Spleen (tissue), 11 donors: ENCODE data around the gene CPSF4. TPM values are rescaled to one million over a fixed set of nuclear protein-coding genes. Genes with fewer than 3 reads are reported as not detected.

ENCODE experiments used
- DNase-seq: peaks from one replicate; pipeline ENCODE4 v3.0.0-alpha.2; 2020
- H3K27ac ChIP-seq, 8 donors: fragments of 200-600 bp; sonication (generic) in 7 of 8; 1 replicate in 4 of 8; 2 replicates in 4 of 8; pipeline versions ENCODE4 v1.5.0 to v1.8.0; 2016 to 2021; ENCODE audit warnings: inconsistent platforms in 4 of 8, mild to moderate bottlenecking in 4 of 8, moderate library complexity in 1 of 8
- H3K27me3 ChIP-seq, 7 donors: fragments of 200-600 bp; sonication (generic) in 6 of 7; replicated peaks in 1 of 7; 1 replicate in 4 of 7; 2 replicates in 3 of 7; pipeline versions ENCODE4 v1.5.0 to v1.8.0; 2016 to 2021; ENCODE audit warnings: inconsistent platforms in 3 of 7, mild to moderate bottlenecking in 1 of 7
- H3K36me3 ChIP-seq, 6 donors: fragments of 200-600 bp; sonication (generic) in 5 of 6; 1 replicate in 4 of 6; 2 replicates in 2 of 6; pipeline versions ENCODE4 v1.5.0 to v1.8.0; 2016 to 2021; ENCODE audit warnings: inconsistent platforms in 2 of 6
- H3K4me1 ChIP-seq, 6 donors: fragments of 200-600 bp; sonication (generic) in 5 of 6; 1 replicate in 3 of 6; 2 replicates in 3 of 6; pipeline versions ENCODE4 v1.5.0 to v1.8.0; 2016 to 2021; ENCODE audit warnings: inconsistent platforms in 3 of 6
- H3K4me3 ChIP-seq, 8 donors: fragments of 200-600 bp; sonication (generic) in 7 of 8; 1 replicate in 4 of 8; 2 replicates in 4 of 8; pipeline versions ENCODE4 v1.5.0 to v1.8.0; 2016 to 2021; ENCODE audit warnings: inconsistent platforms in 4 of 8, mild to moderate bottlenecking in 4 of 8, moderate library complexity in 2 of 8
- H3K9me3 ChIP-seq, 8 donors: fragments of 200-600 bp; sonication (generic) in 7 of 8; 1 replicate in 4 of 8; 2 replicates in 4 of 8; pipeline versions ENCODE4 v1.5.0 to v1.8.0; 2016 to 2021; ENCODE audit warnings: inconsistent platforms in 4 of 8
- CTCF ChIP-seq, 11 experiments: fragments of 200-600 bp in 7 of 11; fragments of 450-650 bp in 4 of 11; sonication (generic) in 4 of 11; IDR thresholded peaks in 8 of 11; conservative IDR thresholded peaks in 3 of 11; 1 replicate in 7 of 11; 2 replicates in 4 of 11; pipeline versions ENCODE4 v1.4.0 to v1.8.0; 2016 to 2021; ENCODE audit warnings: antibody characterized with exemption in 11 of 11, inconsistent platforms in 4 of 11, mild to moderate bottlenecking in 1 of 11
- POLR2A ChIP-seq, 3 donors: fragments of 450-650 bp; IDR thresholded peaks; one replicate each; pipeline ENCODE4 v1.5.1; 2017; ENCODE audit warnings: antibody characterized with exemption in 3 of 3, mild to moderate bottlenecking in 1 of 3
- POLR2AphosphoS5 ChIP-seq, 3 donors: sonication (generic); formaldehyde crosslinking; IDR thresholded peaks; one replicate each; pipeline ENCODE4 v1.5.1; 2017; ENCODE audit warnings: antibody characterized with exemption in 3 of 3
- WGBS, 5 donors: extraction: QIAGEN DNeasy Blood & Tissue Kit in 3 of 5; methylation state at CpG; one replicate each; pipeline versions ENCODE4 v1.1.5 to v1.1.7; 2013 to 2018; 5-methylcytosine and 5-hydroxymethylcytosine counted together
- intact Hi-C: fragments of 100-400 bp; cut with DNase I; formaldehyde crosslinking; loops from one replicate; pipeline ENCODE4 v1.15.0; 2023; ENCODE audit warnings: low total_unique reads
- polyA plus RNA-seq, 3 donors: library from polyadenylated mRNA; stranded (reverse); fragments of 200-250 nt; gene quantifications; one replicate each; pipeline ENCODE4 v1.2.1, GENCODE V29; 2013
- total RNA-seq, 7 donors: library from RNA; depleted of rRNA in 3 of 7; stranded (reverse); fragments of >200 nt in 3 of 7; fragmentation: NEBNext Ultra II Directional in 4 of 7; extraction: Animal tissue kit (Norgen Biotek cat#: 25700) in 4 of 7; gene quantifications; one replicate each; pipeline versions ENCODE4 v1.1.0 to v1.2.1, GENCODE V29; 2016 to 2021
- donor health status: healthy with polysubstance abuse.
- donor health status: DM: no; HTN: no; CAD: no; lungs with moderate emphysema.
- donor health status: DM: no; HTN: no; CAD: no.
- donor health status: Bipolar disorder and iron deficiency.
- donor health status: healthy.
- donor health status: DM: no; HTN: no; CAD: no.
- donor health status: DM: yes; HTN: yes; CAD: no.

The CPSF4 gene
- total and polyA plus RNA-seq, 10 donors, result 28.7 to 49.6 (median 36.9) TPM

DNA sequence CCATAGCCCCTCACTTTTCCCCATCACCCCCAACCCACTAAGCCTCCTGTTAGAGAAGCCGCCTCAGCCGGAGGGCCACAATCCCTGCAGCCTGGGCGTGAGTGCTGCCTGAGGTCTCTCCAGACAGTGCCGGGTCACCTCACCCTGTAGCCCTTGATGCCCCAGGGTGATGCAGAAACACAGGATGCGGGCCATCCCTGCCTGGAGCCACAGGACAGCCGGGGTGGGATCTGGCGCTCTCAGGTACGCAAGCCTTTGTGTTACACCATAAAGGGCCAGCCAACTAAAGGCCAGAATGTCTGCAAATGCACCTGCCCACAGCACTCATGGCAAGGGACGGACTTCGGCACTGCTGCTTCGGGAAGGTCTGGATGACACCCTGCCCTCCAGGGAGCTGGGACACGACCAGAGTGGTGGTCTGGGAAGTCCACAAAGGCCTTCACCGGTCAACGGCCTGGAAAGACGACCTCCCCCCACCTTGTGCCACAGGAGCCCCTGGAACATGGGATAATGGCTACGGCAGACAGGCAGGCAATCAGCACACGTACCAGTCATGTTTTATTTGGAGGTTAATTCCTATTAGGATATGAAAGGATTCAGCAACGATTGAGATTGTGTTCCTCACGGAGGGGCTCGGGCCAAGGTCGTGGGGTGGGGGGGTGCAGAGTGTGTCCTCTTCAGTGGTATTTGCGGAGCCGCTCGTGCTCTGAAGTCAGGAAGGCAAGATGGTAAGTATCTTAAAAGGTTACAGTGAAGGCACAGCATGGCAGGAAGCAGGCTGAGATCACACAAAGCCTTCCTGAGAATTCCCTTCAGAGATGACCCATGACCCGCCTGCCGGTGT lies 19.1 kb downstream of the CPSF4 start:
- no peak overlapping the region for H3K27ac ChIP-seq
- no peak for DNase-seq
- intact Hi-C loops, result no loop called here
- 76 to 87% (median 85%) methylated on average over 13 to 26 of the region's 26 CpGs for WGBS, 5 donors
- peaks cover 0 to 100% (median 69%) of the 10 kb centered on the region in 6 donors for H3K36me3 ChIP-seq
- peaks cover 3 to 56% (median 26%) of the 10 kb centered on the region in 6 donors for H3K4me1 ChIP-seq
- no peaks in the 10 kb centered on the region for H3K27me3 ChIP-seq
- no peak overlapping the region for H3K4me3 ChIP-seq
- H3K9me3 ChIP-seq, result no peaks in the 10 kb centered on the region
- TF ChIP-seq POLR2AphosphoS5 (IDR thresholded peaks at IDR 0.05) (peak; percentile 24 to 65 (median 32)), CTCF (IDR thresholded peaks at IDR 0.05 in 8 of 11, conservative IDR thresholded peaks at IDR 0.05 in 3 of 11) (no peak)

DNA sequence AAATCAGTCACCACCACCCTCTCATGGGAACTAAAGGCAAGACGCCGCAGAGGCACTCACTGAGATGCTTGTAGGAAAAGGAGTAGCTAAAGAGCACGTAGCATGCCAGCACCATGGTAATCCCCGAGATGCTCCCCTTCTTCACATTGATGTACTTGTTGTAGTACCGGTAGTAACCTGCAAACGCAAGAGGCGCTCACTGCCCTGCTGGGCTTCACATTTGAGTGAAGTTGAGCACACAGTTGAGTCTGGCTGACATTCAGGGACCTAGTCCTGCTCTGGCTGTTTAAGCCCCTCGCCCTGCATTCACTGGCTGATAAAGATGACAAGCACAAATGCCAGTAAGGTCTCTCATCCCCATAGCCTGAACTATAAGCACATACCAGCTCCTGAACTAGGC lies 20.3 kb downstream of the CPSF4 start:
- WGBS, 5 donors, result 87 to 97% (median 91%) methylated on average over 8 of the region's 8 CpGs
- TF ChIP-seq CTCF (IDR thresholded peaks at IDR 0.05 in 8 of 11, conservative IDR thresholded peaks at IDR 0.05 in 3 of 11), result peak in 2 of 11 experiments; percentile 8 to 33
- TF ChIP-seq POLR2AphosphoS5 (IDR thresholded peaks at IDR 0.05), result no peak
- Histone ChIP-seq H3K9me3 (no peaks in the 10 kb centered on the region), H3K27ac (no peak overlapping the region), H3K36me3 (peaks cover 0 to 100% (median 60%) of the 10 kb centered on the region in 6 donors), H3K27me3 (no peaks in the 10 kb centered on the region), H3K4me3 (no peak overlapping the region), H3K4me1 (peaks cover 3 to 61% (median 36%) of the 10 kb centered on the region in 6 donors)
- intact Hi-C loops, result no loop called here
- no peak for DNase-seq

DNA sequence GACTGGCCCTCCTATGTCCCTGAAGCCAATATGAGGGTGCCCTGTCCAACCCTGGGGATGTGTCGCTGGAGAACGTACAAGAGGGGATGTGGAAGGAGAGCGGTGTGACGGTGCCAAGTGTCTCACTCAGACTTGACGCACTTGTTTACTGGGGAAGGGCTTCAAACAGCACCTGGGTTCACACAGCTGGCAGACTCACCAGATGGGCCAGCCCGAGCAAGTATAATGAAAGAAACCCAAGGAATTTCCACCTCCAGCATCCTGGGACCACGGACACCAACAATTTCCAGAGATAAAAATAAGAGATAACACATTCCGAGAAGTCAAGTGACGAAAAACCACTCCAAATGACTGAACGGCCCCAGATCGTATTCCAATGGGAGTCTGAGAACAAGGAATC lies 21.9 kb downstream of the CPSF4 start:
- Histone ChIP-seq H3K4me3 (no peak overlapping the region), H3K9me3 (no peaks in the 10 kb centered on the region), H3K36me3 (peaks cover 0 to 91% (median 46%) of the 10 kb centered on the region in 6 donors), H3K27me3 (no peaks in the 10 kb centered on the region), H3K4me1 (peaks cover 15 to 76% (median 51%) of the 10 kb centered on the region in 6 donors), H3K27ac (no peak overlapping the region)
- TF ChIP-seq POLR2AphosphoS5 (IDR thresholded peaks at IDR 0.05), result peak in 1 of 3 donors; percentile 12
- no peak for TF ChIP-seq CTCF (IDR thresholded peaks at IDR 0.05 in 8 of 11, conservative IDR thresholded peaks at IDR 0.05 in 3 of 11)
- TF ChIP-seq POLR2A (IDR thresholded peaks at IDR 0.05), result no peak
- 88 to 92% (median 90%) methylated on average over 11 of the region's 11 CpGs for WGBS, 5 donors
- intact Hi-C loops, result no loop called here
- DNase-seq, result no peak

- no peak overlapping the region for H3K4me3 ChIP-seq
- TF ChIP-seq POLR2A (IDR thresholded peaks at IDR 0.05) (no peak), POLR2AphosphoS5 (IDR thresholded peaks at IDR 0.05) (no peak), CTCF (IDR thresholded peaks at IDR 0.05 in 8 of 11, conservative IDR thresholded peaks at IDR 0.05 in 3 of 11) (no peak)
- 83 to 96% (median 89%) methylated on average over 2 of the region's 2 CpGs for WGBS, 5 donors
- intact Hi-C loops, result no loop called here
- peaks cover 0 to 86% (median 40%) of the 10 kb centered on the region in 6 donors for H3K36me3 ChIP-seq
- no peaks in the 10 kb centered on the region for H3K27me3 ChIP-seq
- DNase-seq, result no peak
- no peak overlapping the region for H3K27ac ChIP-seq
- H3K4me1 ChIP-seq, result peaks cover 15 to 79% (median 52%) of the 10 kb centered on the region in 6 donors
- no peaks in the 10 kb centered on the region for H3K9me3 ChIP-seq
These were observed 22.5 kb downstream of the CPSF4 start for GRCh38 chr7:99461221-99461620.
